SU-DHL-6 (cell line): ENCODE results near the gene PALLD.

Experiments
- H2AFZ ChIP-seq: fragments of 200-600 bp; sonication (generic); 2 replicates; pipeline ENCODE4 v1.6.1; 2014; ENCODE audit warnings: low read depth, mild to moderate bottlenecking, moderate library complexity, mixed read lengths, antibody characterized with exemption, low read length; ENCODE audit not compliant: severe bottlenecking
- H3F3A ChIP-seq: fragments of 200-600 bp; shearing (Covaris generic); 2 replicates; pipeline ENCODE4 v1.6.0; 2016; ENCODE audit warnings: antibody characterized with exemption, mild to moderate bottlenecking; ENCODE audit not compliant: insufficient read depth
- H3K27ac ChIP-seq: fragments of 200-600 bp; sonication (generic); 2 replicates; pipeline ENCODE4 v1.5.1; 2016; ENCODE audit warnings: low read depth, mild to moderate bottlenecking, low read length, moderate library complexity, mixed read lengths
- H3K27me3 ChIP-seq: fragments of 200-600 bp; sonication (generic), shearing (Covaris generic); 2 replicates; pipeline ENCODE4 v1.6.0; 2014; ENCODE audit warnings: mild to moderate bottlenecking, low read length
- H3K36me3 ChIP-seq: fragments of 200-600 bp; sonication (generic); 2 replicates; pipeline ENCODE4 v1.6.1; 2014; ENCODE audit warnings: mild to moderate bottlenecking, low read length, mixed read lengths
- H3K4me2 ChIP-seq: fragments of 300-600, 200-600 bp; shearing (Covaris generic), sonication (generic); 2 replicates; pipeline ENCODE4 v1.6.0; 2014; ENCODE audit warnings: low read length, low read depth, mild to moderate bottlenecking; ENCODE audit not compliant: poor library complexity, severe bottlenecking
- H3K4me3 ChIP-seq: fragments of 200-600 bp; sonication (generic); 2 replicates; pipeline ENCODE4 v1.5.1; 2014; ENCODE audit warnings: antibody characterized with exemption, low read length, mild to moderate bottlenecking, mixed read lengths; ENCODE audit not compliant: insufficient read depth, poor library complexity, severe bottlenecking
- H3K79me2 ChIP-seq: fragments of 200-600 bp; sonication (generic); 2 replicates; pipeline ENCODE4 v1.6.1; 2014; ENCODE audit warnings: mild to moderate bottlenecking, low read length, moderate library complexity; ENCODE audit not compliant: insufficient read depth
- H3K9ac ChIP-seq: fragments of 200-600 bp; sonication (generic); 2 replicates; pipeline ENCODE4 v1.7.0; 2014; ENCODE audit warnings: mild to moderate bottlenecking, low read length
- H3K9me2 ChIP-seq: fragments of 200-600 bp; sonication (generic); replicated peaks from 2 replicates; pipeline ENCODE4 v1.6.1; 2014; ENCODE audit warnings: low read length; ENCODE audit not compliant: insufficient read depth
- H3K9me3 ChIP-seq: fragments of 200-600 bp; sonication (generic); 2 replicates; pipeline ENCODE4 v1.6.1; 2014; ENCODE audit warnings: low read length, mixed read lengths; ENCODE audit not compliant: insufficient read depth
- H4K20me1 ChIP-seq: fragments of 200-600 bp; sonication (generic); 2 replicates; pipeline ENCODE4 v1.6.1; 2014; ENCODE audit warnings: low read depth, mild to moderate bottlenecking, antibody characterized with exemption, low read length, moderate library complexity, mixed read lengths
- EZH2phosphoT487 ChIP-seq: fragments of 200-600 bp; sonication (generic), shearing (Covaris generic); conservative IDR thresholded peaks from 2 replicates; pipeline ENCODE4 v1.6.1; 2018; ENCODE audit warnings: mild to moderate bottlenecking, antibody characterized with exemption, low read length, moderate library complexity, mixed read lengths
- TF ChIP-seq, protein P1 (sequence below): fragments of 200-600 bp; sonication (generic); IDR thresholded peaks from one replicate; pipeline ENCODE4 v1.5.1; 2017; ENCODE audit warnings: antibody characterized with exemption, mild to moderate bottlenecking, low read length, moderate library complexity; ENCODE audit not compliant: insufficient read depth, poor library complexity, severe bottlenecking

Gene PALLD

DNA sequence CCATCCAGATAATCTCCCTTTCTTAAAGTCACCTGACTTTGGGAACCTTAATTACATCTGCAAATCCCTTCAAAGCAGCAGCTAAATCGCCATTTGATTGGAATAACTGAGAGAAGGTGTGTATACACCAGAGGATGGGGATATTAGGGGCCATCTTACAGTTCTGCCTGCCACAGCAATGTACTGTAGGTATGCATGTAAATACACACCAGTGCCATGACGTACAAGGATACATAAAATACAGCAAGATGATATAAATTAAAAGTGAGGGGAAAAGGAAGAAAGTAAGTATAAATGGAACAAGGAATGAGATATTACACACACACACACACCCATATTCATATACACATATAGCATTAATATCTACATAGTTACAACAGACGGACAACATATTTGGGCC, 432.0 kb downstream of the PALLD start:
- Histone ChIP-seq H3K27me3 (no peaks in the 10 kb centered on the region), H3K9me3 (no peaks in the 10 kb centered on the region), H3K36me3 (no peaks in the 10 kb centered on the region), H3K27ac (no peak overlapping the region), H3F3A (no peaks in the 10 kb centered on the region), H3K4me2 (no peak overlapping the region), H3K4me3 (no peak overlapping the region), H3K9ac (no peak overlapping the region), H3K9me2 (no peaks in the 10 kb centered on the region), H3K79me2 (no peaks in the 10 kb centered on the region), H2AFZ (no peak overlapping the region), H4K20me1 (no peaks in the 10 kb centered on the region)
- TF ChIP-seq EZH2phosphoT487, result no peak
- TF ChIP-seq, protein P1, sequence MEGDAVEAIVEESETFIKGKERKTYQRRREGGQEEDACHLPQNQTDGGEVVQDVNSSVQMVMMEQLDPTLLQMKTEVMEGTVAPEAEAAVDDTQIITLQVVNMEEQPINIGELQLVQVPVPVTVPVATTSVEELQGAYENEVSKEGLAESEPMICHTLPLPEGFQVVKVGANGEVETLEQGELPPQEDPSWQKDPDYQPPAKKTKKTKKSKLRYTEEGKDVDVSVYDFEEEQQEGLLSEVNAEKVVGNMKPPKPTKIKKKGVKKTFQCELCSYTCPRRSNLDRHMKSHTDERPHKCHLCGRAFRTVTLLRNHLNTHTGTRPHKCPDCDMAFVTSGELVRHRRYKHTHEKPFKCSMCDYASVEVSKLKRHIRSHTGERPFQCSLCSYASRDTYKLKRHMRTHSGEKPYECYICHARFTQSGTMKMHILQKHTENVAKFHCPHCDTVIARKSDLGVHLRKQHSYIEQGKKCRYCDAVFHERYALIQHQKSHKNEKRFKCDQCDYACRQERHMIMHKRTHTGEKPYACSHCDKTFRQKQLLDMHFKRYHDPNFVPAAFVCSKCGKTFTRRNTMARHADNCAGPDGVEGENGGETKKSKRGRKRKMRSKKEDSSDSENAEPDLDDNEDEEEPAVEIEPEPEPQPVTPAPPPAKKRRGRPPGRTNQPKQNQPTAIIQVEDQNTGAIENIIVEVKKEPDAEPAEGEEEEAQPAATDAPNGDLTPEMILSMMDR, result no peak

DNA sequence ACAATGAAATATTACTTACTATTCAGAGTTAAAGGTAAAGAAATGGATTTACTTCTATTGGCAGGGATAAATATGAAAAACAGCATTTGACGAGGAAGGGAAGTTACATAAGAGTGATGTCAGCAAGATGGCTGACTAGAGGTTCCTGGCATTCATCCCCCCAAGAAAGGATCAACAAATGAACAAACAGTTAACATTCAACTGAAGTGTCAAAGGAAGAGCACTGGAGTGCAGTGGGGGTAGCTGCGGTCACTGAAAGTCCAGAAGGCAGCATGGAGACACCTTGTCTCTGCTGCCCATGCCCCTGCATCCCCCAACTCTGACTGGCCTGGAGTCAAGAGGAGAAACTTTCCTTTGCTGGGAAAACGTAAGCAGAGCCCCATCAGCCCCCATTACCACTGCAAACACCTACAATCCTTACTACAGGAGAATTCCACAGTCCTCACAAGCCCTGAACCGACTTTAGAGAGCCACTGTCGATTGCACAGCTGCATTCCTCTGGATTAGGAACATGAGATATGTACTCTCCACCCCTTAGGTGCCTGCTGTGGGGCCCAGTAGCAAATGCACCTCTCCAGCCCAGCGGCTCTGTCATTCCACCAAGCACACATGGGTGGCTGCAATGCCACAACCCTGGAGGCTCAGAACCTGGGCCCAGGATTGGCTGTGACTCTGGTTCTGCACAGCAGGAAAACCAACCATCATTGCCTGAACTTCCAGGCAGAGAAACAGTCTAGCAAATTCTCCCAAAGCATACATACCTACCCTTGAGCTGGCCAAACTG, 433.8 kb downstream of the PALLD start:
- Histone ChIP-seq H3K36me3 (no peaks in the 10 kb centered on the region), H3F3A (no peaks in the 10 kb centered on the region), H3K27ac (no peak overlapping the region)

DNA sequence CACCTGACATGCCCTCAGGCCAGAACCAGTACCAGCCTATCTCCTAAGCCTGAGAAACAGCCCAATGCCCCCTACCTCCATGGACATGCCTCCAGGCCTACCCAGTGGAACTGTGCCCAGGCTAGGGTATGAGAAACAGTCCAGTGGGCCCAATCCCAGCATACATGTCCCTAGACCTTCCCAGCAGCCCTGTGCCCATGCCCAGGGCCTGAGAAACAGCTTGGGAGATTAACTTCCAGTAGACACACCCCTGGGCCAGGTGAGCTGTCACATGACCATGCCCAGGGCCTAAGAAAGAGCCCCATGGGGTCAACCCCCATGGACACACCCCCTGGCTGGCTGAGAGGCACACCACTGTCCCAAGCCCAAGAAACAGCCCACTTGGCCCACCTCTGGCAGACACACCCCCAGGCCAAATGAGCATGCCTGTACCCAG, 434.4 kb downstream of the PALLD start:
- H3K27me3 ChIP-seq, result no peaks in the 10 kb centered on the region
- no peak overlapping the region for H3K27ac ChIP-seq
- no peak overlapping the region for H3K9ac ChIP-seq
- no peak overlapping the region for H2AFZ ChIP-seq
- H3F3A ChIP-seq, result no peaks in the 10 kb centered on the region
- H3K4me3 ChIP-seq, result no peak overlapping the region
- H3K9me3 ChIP-seq, result no peaks in the 10 kb centered on the region
- no peaks in the 10 kb centered on the region for H3K9me2 ChIP-seq
- no peaks in the 10 kb centered on the region for H4K20me1 ChIP-seq
- no peaks in the 10 kb centered on the region for H3K36me3 ChIP-seq
- no peak overlapping the region for H3K4me2 ChIP-seq
- no peaks in the 10 kb centered on the region for H3K79me2 ChIP-seq
- TF ChIP-seq EZH2phosphoT487, result no peak
- TF ChIP-seq, protein P1, result no peak

More for the DNA sequence above, 433.8 kb downstream of the PALLD start:
- TF ChIP-seq, protein P1, result no peak
- TF ChIP-seq EZH2phosphoT487, result no peak
- H3K4me3 ChIP-seq, result no peak overlapping the region
- H3K9me2 ChIP-seq, result no peaks in the 10 kb centered on the region
- no peaks in the 10 kb centered on the region for H3K9me3 ChIP-seq
- H2AFZ ChIP-seq, result no peak overlapping the region
- H3K27me3 ChIP-seq, result no peaks in the 10 kb centered on the region
- H3K9ac ChIP-seq, result no peak overlapping the region
- H3K79me2 ChIP-seq, result no peaks in the 10 kb centered on the region
- no peaks in the 10 kb centered on the region for H4K20me1 ChIP-seq
- no peak overlapping the region for H3K4me2 ChIP-seq
